ENCODE measurements around the gene PROCA1. TPM values are rescaled to one million over a fixed set of nuclear protein-coding genes. Genes with fewer than 3 reads are reported as not detected.

The PROCA1 gene
- total and polyA plus RNA-seq, 2 donors from 2014 or later = 3.4 to 3.5 TPM

- FAIRE-seq (no peak), DNase-seq (no peak)
- H3K4me1 ChIP-seq (ENCODE audit: control insufficient read depth in 2 of 3, insufficient read depth in 2 of 3, low read depth in 1 of 3, low read length in 3 of 3) = no peaks in the 10 kb centered on the region
- no peaks in the 10 kb centered on the region for H3K9me3 ChIP-seq (ENCODE audit: control insufficient read depth in 2 of 3, insufficient read depth in 1 of 3, low read length in 3 of 3)
- H3K36me3 ChIP-seq (ENCODE audit: control insufficient read depth in 2 of 3, insufficient read depth in 3 of 3, low read length in 3 of 3) = peaks cover 0 to 22% (median 19%) of the 10 kb centered on the region in 3 donors
- intact Hi-C loops (cut with DNase I) = no loop called here
- no peak overlapping the region for H3K27ac ChIP-seq (ENCODE audit: low read depth in 2 of 2, low read length in 2 of 2)
- H3K27me3 ChIP-seq (ENCODE audit: control insufficient read depth, insufficient read depth, low read length) = no peaks in the 10 kb centered on the region
- H3K9ac ChIP-seq (ENCODE audit: low read length in 3 of 3) = no peak overlapping the region
- no peak for TF ChIP-seq CTCF (IDR thresholded peaks at IDR 0.05; ENCODE audit: borderline replicate concordance, extremely low read depth, insufficient read depth)
- no peak overlapping the region for H3K4me3 ChIP-seq (ENCODE audit: low read length in 3 of 3)
Measured at GRCh38 chr17:28705728-28706334, 5.9 kb downstream of the PROCA1 start.

DNA sequence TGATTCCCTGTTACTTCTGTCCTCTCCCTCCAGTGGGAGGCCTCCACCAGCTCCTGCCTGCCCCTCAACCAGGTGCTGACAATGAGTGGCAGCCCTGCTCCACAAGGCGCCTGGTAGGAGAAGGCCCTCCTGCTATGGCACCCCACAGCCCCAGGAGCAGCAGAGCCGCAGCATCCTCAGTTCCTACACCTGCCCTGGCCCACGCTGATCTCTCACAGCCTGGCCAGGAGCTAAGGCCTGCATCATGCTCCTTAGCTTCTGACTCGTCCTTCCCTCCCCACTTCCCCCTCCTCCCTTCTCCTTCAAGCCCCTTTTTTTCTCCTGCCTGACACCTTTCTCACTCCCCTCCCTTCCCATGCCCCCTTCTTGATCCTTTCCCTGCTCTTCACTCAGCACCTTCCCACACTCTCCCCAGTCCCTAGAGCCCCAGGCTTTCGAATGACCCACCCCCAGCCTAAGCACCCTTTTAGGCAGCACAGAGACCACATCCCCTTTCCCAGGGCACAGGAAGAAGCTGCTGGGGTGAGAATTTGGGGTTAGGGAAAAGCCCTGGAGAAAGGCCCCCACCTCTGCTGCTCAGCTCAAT, 6.5 kb downstream of the PROCA1 start:
- DNase-seq (no peak), FAIRE-seq (no peak)
- H3K4me3 ChIP-seq (ENCODE audit: low read length in 3 of 3) = no peak overlapping the region
- H3K36me3 ChIP-seq (ENCODE audit: control insufficient read depth in 2 of 3, insufficient read depth in 3 of 3, low read length in 3 of 3) = peaks cover 0 to 28% (median 26%) of the 10 kb centered on the region in 3 donors
- H3K27ac ChIP-seq (ENCODE audit: low read depth in 2 of 2, low read length in 2 of 2) = no peak overlapping the region
- H3K27me3 ChIP-seq (ENCODE audit: control insufficient read depth, insufficient read depth, low read length) = no peaks in the 10 kb centered on the region
- H3K9me3 ChIP-seq (ENCODE audit: control insufficient read depth in 2 of 3, insufficient read depth in 1 of 3, low read length in 3 of 3) = no peaks in the 10 kb centered on the region
- no peaks in the 10 kb centered on the region for H3K4me1 ChIP-seq (ENCODE audit: control insufficient read depth in 2 of 3, insufficient read depth in 2 of 3, low read depth in 1 of 3, low read length in 3 of 3)
- no peak for TF ChIP-seq CTCF (IDR thresholded peaks at IDR 0.05; ENCODE audit: borderline replicate concordance, extremely low read depth, insufficient read depth)
- intact Hi-C loops (cut with DNase I) = no loop called here
- no peak overlapping the region for H3K9ac ChIP-seq (ENCODE audit: low read length in 3 of 3)

GRCh38 chr17:28704219-28704858, 7.3 kb downstream of the PROCA1 start:
- Histone ChIP-seq H3K9me3 (ENCODE audit: control insufficient read depth in 2 of 3, insufficient read depth in 1 of 3, low read length in 3 of 3) (no peaks in the 10 kb centered on the region), H3K36me3 (ENCODE audit: control insufficient read depth in 2 of 3, insufficient read depth in 3 of 3, low read length in 3 of 3) (peaks cover 0 to 36% (median 34%) of the 10 kb centered on the region in 3 donors)
- no peak for DNase-seq

More at GRCh38 chr17:28704219-28704858, 7.3 kb downstream of the PROCA1 start:
- Histone ChIP-seq H3K27ac (ENCODE audit: low read depth in 2 of 2, low read length in 2 of 2) (no peak overlapping the region), H3K4me1 (ENCODE audit: control insufficient read depth in 2 of 3, insufficient read depth in 2 of 3, low read depth in 1 of 3, low read length in 3 of 3) (no peaks in the 10 kb centered on the region), H3K4me3 (ENCODE audit: low read length in 3 of 3) (no peak overlapping the region), H3K9ac (ENCODE audit: low read length in 3 of 3) (no peak overlapping the region), H3K27me3 (ENCODE audit: control insufficient read depth, insufficient read depth, low read length) (no peaks in the 10 kb centered on the region)
- intact Hi-C loops (cut with DNase I) = no loop called here
- FAIRE-seq = no peak
- no peak for TF ChIP-seq CTCF (IDR thresholded peaks at IDR 0.05; ENCODE audit: borderline replicate concordance, extremely low read depth, insufficient read depth)
